ENCODE data around the gene YY1AP1. TPM values are rescaled to one million over a fixed set of nuclear protein-coding genes. Genes with fewer than 3 reads are reported as not detected.

Gene YY1AP1
- total RNA-seq, 1 experiment from 2014 or later: 57.5 TPM

- Histone ChIP-seq H2AFZ (ENCODE audit: low read length) (no peak overlapping the region), H2BK20ac (ENCODE audit: low read depth, low read length, poor library complexity, severe bottlenecking) (no peak overlapping the region), H3K9me3 (ENCODE audit: control insufficient read depth, low read depth, low read length) (no peaks in the 10 kb centered on the region), H4K5ac (ENCODE audit: insufficient read length, low read depth, low read length) (no peak overlapping the region), H3K27ac (ENCODE audit: insufficient read length, low read depth, low read length) (no peak overlapping the region), H4K20me1 (ENCODE audit: control insufficient read depth, insufficient read depth, insufficient read length) (no peaks in the 10 kb centered on the region), H3K18ac (ENCODE audit: insufficient read length, low read depth, low read length) (no peak overlapping the region), H2BK120ac (ENCODE audit: low read depth, low read length, poor library complexity, severe bottlenecking) (no peak overlapping the region), H3T11ph (ENCODE audit: low read length) (no peak overlapping the region), H4K8ac (replicated peaks; ENCODE audit: insufficient read length, low read depth, low read length) (no peak overlapping the region), H3K4me2 (ENCODE audit: insufficient read depth, insufficient read length, low read length) (no peak overlapping the region), H3K56ac (ENCODE audit: insufficient read length, low read depth, low read length) (no peak overlapping the region), H3K4ac (ENCODE audit: low read depth, low read length) (no peak overlapping the region), H3K79me1 (ENCODE audit: insufficient read depth, low read depth, low read length, poor library complexity, severe bottlenecking) (no peaks in the 10 kb centered on the region), H4K91ac (ENCODE audit: insufficient read length, low read depth, low read length) (no peak overlapping the region), H3K27me3 (ENCODE audit: insufficient read depth, low read length) (no peaks in the 10 kb centered on the region), H3K4me1 (ENCODE audit: insufficient read depth, low read length) (no peaks in the 10 kb centered on the region), H2BK5ac (ENCODE audit: insufficient read length, low read length) (no peak overlapping the region), H2AK5ac (ENCODE audit: insufficient read length, low read length) (no peak overlapping the region), H2BK15ac (ENCODE audit: low read depth, low read length) (no peak overlapping the region), H3K9ac (ENCODE audit: extremely low read depth, insufficient read length, low read length) (no peak overlapping the region), H3K14ac (ENCODE audit: insufficient read depth, low read length) (no peak overlapping the region), H3K79me2 (ENCODE audit: insufficient read depth, low read length) (no peaks in the 10 kb centered on the region), H3K23ac (ENCODE audit: insufficient read length, low read depth, low read length) (no peak overlapping the region), H3K23me2 (ENCODE audit: insufficient read length, low read depth, low read length, poor library complexity, severe bottlenecking) (no peaks in the 10 kb centered on the region), H2BK12ac (ENCODE audit: insufficient read length, low read depth, low read length) (no peak overlapping the region)
- 0 out of 4 replicates have a peak, but pooled peaks cover 0 to 2% of the 10 kb centered on the region in 2 experiments for H3K4me1 Mint-ChIP-seq
- peaks cover 8 to 62% (median 25%) of the 10 kb centered on the region in 3 experiments; a peak in 6 of 7 replicates for H3K36me3 Mint-ChIP-seq (ENCODE audit: insufficient read depth in 1 of 3, low read depth in 3 of 3)
- H3K4me3 Mint-ChIP-seq: no peak overlapping the region
- H3K27me3 Mint-ChIP-seq (ENCODE audit: low read depth): no peaks in the 10 kb centered on the region
- no CpG with 5 or more reads among the region's 12 CpGs for WGBS (ENCODE audit: extremely low coverage, insufficient read length, low lambda C conversion rate)
- TF ChIP-seq, protein P1, sequence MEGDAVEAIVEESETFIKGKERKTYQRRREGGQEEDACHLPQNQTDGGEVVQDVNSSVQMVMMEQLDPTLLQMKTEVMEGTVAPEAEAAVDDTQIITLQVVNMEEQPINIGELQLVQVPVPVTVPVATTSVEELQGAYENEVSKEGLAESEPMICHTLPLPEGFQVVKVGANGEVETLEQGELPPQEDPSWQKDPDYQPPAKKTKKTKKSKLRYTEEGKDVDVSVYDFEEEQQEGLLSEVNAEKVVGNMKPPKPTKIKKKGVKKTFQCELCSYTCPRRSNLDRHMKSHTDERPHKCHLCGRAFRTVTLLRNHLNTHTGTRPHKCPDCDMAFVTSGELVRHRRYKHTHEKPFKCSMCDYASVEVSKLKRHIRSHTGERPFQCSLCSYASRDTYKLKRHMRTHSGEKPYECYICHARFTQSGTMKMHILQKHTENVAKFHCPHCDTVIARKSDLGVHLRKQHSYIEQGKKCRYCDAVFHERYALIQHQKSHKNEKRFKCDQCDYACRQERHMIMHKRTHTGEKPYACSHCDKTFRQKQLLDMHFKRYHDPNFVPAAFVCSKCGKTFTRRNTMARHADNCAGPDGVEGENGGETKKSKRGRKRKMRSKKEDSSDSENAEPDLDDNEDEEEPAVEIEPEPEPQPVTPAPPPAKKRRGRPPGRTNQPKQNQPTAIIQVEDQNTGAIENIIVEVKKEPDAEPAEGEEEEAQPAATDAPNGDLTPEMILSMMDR (conservative IDR thresholded peaks at IDR 0.05): peak; percentile 82
- peak overlapping the region in 1 of 3 experiments; percentile 59; a peak in 3 of 7 replicates for H3K27ac Mint-ChIP-seq
- peak; percentile 71 for DNase-seq
- no peaks in the 10 kb centered on the region for H3K9me3 Mint-ChIP-seq
These were observed 40.7 kb upstream of the YY1AP1 start for GRCh38 chr1:155729031-155729898.

All from H9 (cell line).